Testis (tissue), 2 donors: ENCODE measurements around the gene OTX2.

Source experiments
- CTCF ChIP-seq, 3 experiments: fragments of 450-650 bp in 2 of 3; fragments of 200-600 bp in 1 of 3; sonication (generic) in 1 of 3; IDR thresholded peaks; one replicate each; pipeline ENCODE4 v1.5.1; 2016 to 2019; ENCODE audit warnings: antibody characterized with exemption in 3 of 3, mild to moderate bottlenecking in 2 of 3, moderate library complexity in 1 of 3
- POLR2A ChIP-seq: fragments of 450-650 bp; IDR thresholded peaks from one replicate; pipeline ENCODE4 v1.6.1; 2017; ENCODE audit warnings: antibody characterized with exemption, mild to moderate bottlenecking, moderate library complexity

DNA sequence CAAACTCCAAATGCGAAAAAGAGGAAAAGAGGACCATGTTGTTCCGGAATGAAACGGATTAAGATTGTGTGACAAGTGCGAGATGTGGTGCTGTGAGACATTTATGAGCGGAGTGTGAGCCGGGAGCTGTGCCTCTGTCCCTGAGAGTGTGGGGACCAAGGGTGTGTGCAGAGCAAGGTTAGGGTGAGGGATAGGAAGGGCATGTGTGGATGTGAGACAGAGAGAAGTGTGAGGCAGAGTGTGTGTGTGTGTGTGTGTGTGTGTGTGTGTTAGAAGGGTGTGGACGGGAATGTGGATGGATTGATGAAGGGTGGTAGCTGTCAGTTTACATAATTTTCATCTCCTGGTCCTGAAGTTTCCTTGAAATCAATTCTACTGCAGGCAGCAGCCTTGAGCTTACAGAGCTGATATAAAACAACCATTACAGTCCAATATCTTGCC, 4.3 kb upstream of the OTX2 start:
- TF ChIP-seq CTCF (IDR thresholded peaks at IDR 0.05) (no peak), POLR2A (no peak)
